PFSK-1 (cell line): ENCODE measurements around the gene MNDA.

Experiments
- FOXP2 ChIP-seq: optimal IDR thresholded peaks from 2 replicates; pipeline ENCODE3; 2011; ENCODE audit warnings: borderline replicate concordance, control low read depth, inconsistent platforms; ENCODE audit not compliant: insufficient read depth; ENCODE audit errors: extremely low read length, extremely low read depth
- POLR2AphosphoS5 ChIP-seq: IDR thresholded peaks from 2 replicates; pipeline ENCODE4 v1.6.1; 2012; ENCODE audit warnings: low read depth, mild to moderate bottlenecking, control low read depth, low read length, moderate library complexity
- SIN3A ChIP-seq: IDR thresholded peaks from 2 replicates; pipeline ENCODE4 v1.6.1; 2012; ENCODE audit warnings: mild to moderate bottlenecking, low read length, moderate library complexity, borderline replicate concordance; ENCODE audit not compliant: insufficient read depth
- TAF1 ChIP-seq: IDR thresholded peaks from 2 replicates; pipeline ENCODE4 v1.6.1; 2012; ENCODE audit warnings: low read length, control low read depth, borderline replicate concordance; ENCODE audit not compliant: insufficient read depth
- TF ChIP-seq, protein P1 (sequence below), 2 experiments: IDR thresholded peaks; 2 replicates each; pipeline versions ENCODE4 v1.6.1 to v1.8.0; 2011 to 2012; ENCODE audit warnings: low read depth in 2 of 2, low read length in 2 of 2, control low read depth in 1 of 2, inconsistent platforms in 1 of 2, mild to moderate bottlenecking in 1 of 2, moderate library complexity in 1 of 2; ENCODE audit not compliant: insufficient read depth in 1 of 2

Gene MNDA

DNA sequence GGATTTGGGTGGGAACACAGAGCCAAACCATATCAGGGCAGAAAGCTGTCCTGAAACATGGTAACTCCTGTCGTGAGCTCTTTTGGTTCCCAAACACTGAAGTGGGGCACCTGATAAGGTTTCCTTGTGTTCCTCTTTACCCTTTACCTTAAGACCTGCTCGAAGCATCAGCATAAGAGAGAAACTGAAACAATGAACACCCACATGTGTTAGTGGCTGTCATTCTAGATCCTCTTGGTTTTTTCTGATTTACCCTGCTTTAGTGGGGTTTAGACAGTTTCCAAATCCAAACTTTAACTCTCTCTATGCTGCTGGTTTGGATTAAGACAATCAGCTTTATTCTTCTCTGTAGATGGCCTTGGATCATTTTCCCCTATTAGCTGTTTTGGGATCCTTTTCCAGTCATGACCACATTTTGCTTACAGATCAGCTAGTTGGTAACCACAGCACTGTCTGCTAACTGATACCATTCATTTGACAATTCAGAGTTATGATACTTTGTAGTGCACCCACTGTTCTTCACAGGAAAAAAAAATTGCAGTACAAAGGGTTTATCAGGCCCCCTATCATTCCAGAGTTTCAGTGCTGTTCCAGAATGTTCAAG is 975 bp upstream of the MNDA start:
- no peak for TF ChIP-seq TAF1
- no peak for TF ChIP-seq SIN3A
- TF ChIP-seq POLR2AphosphoS5: no peak
- TF ChIP-seq, protein P1, sequence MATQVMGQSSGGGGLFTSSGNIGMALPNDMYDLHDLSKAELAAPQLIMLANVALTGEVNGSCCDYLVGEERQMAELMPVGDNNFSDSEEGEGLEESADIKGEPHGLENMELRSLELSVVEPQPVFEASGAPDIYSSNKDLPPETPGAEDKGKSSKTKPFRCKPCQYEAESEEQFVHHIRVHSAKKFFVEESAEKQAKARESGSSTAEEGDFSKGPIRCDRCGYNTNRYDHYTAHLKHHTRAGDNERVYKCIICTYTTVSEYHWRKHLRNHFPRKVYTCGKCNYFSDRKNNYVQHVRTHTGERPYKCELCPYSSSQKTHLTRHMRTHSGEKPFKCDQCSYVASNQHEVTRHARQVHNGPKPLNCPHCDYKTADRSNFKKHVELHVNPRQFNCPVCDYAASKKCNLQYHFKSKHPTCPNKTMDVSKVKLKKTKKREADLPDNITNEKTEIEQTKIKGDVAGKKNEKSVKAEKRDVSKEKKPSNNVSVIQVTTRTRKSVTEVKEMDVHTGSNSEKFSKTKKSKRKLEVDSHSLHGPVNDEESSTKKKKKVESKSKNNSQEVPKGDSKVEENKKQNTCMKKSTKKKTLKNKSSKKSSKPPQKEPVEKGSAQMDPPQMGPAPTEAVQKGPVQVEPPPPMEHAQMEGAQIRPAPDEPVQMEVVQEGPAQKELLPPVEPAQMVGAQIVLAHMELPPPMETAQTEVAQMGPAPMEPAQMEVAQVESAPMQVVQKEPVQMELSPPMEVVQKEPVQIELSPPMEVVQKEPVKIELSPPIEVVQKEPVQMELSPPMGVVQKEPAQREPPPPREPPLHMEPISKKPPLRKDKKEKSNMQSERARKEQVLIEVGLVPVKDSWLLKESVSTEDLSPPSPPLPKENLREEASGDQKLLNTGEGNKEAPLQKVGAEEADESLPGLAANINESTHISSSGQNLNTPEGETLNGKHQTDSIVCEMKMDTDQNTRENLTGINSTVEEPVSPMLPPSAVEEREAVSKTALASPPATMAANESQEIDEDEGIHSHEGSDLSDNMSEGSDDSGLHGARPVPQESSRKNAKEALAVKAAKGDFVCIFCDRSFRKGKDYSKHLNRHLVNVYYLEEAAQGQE (IDR thresholded peaks at IDR 0.05; ENCODE audit: insufficient read depth in 1 of 2, low read depth in 2 of 2, low read length in 2 of 2): no peak
- no peak for TF ChIP-seq FOXP2

DNA sequence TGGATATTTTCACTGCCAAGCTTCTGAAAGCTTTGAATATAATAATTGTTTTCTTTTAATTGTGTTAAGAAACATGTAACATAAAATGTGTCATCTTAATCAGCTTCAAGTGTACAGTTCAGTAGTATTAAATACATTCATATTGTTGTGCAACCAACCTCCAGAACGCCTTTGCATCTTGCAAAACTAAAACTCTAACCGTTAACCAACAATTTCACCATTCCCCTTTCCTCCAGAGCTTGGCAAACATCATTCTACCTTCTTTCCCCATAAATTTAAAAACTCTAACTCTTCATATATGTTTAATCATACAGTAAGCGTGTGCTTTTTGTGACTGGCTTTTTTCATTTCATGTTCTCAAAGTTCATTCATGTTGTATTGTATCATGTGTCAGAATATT is 2.1 kb downstream of the MNDA start:
- TF ChIP-seq TAF1 (no peak), SIN3A (no peak), FOXP2 (no peak), POLR2AphosphoS5 (no peak)
- TF ChIP-seq, protein P1 (IDR thresholded peaks at IDR 0.05; ENCODE audit: insufficient read depth in 1 of 2, low read depth in 2 of 2, low read length in 2 of 2): no peak

DNA sequence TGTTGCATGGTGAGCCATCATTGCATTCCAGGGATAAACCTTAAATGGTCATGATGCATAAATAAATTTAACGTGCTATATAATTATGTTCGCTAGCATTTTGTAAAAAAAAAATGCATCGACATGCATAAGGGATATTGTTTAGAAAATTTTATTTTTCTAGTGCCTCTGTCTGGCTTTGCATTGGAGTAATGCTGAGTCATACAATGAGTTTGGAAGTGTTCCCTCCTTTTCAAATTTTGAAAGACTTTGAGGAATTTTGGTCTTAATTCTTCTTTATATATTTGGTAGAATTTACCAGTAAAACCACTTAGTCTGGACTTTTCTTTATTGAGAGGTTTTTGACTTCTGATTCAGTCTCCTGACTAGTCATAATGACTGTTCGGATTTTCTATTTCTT is 4.9 kb downstream of the MNDA start:
- TF ChIP-seq, protein P1 (IDR thresholded peaks at IDR 0.05; ENCODE audit: insufficient read depth in 1 of 2, low read depth in 2 of 2, low read length in 2 of 2): no peak
- TF ChIP-seq POLR2AphosphoS5 (no peak), FOXP2 (no peak), TAF1 (no peak), SIN3A (no peak)

DNA sequence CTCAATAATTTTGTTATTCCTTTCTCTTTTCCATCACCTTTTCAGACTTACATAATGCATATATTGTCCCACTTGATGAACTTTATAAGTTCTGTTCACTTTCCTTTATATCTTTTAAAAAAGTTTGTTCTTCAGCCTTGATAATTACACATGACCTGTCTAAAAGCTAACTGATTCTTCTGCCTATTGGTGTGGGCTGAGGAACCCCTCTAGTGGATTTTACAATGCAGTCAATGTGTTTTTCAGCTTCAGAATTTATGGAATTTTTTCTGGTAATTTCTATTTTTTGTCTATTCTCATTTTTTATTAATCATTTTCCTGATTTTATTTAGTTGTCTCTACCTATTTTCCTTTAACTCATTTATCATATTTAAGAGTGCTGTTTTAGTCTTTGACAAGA is 7.5 kb downstream of the MNDA start:
- TF ChIP-seq POLR2AphosphoS5 (no peak), FOXP2 (no peak), TAF1 (no peak), SIN3A (no peak)
- TF ChIP-seq, protein P1 (IDR thresholded peaks at IDR 0.05; ENCODE audit: insufficient read depth in 1 of 2, low read depth in 2 of 2, low read length in 2 of 2): no peak

DNA sequence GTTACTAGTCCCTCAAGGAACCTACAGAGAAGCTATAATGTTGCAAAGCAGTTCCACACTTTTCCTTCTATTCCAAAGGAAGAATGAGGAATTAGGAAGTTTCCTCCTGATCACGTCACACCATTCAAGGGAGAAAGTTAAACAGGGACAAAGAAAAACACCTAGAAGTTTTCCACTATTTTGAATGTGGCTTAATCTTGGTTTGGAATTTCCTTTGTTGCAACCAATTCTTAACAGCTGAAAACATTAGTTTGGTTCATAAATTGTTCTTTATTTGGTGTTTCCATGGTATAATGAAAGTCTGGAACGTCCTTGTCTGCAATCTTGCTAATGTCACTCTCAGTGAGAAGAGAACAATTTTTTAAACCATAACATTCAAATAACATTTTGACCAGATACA is 8.4 kb downstream of the MNDA start:
- TF ChIP-seq TAF1 (no peak), SIN3A (no peak), POLR2AphosphoS5 (no peak), FOXP2 (no peak)
- TF ChIP-seq, protein P1 (IDR thresholded peaks at IDR 0.05; ENCODE audit: insufficient read depth in 1 of 2, low read depth in 2 of 2, low read length in 2 of 2): no peak
